Nephron progenitor cell (in vitro differentiated cells): ENCODE measurements around the gene CHST14.

Experiments
- DNase-seq: peaks from one replicate; pipeline ENCODE4 v3.0.0; 2021
- H3K27ac Mint-ChIP-seq: 2 replicates; pipeline ENCODE4 v1.8.0; 2021; ENCODE audit warnings: mild to moderate bottlenecking, moderate library complexity, mixed read lengths
- H3K27me3 Mint-ChIP-seq: 2 replicates; pipeline ENCODE4 v1.8.0; 2021; ENCODE audit warnings: mild to moderate bottlenecking, low read depth, mixed read lengths; ENCODE audit not compliant: poor library complexity
- H3K36me3 Mint-ChIP-seq: 2 replicates; pipeline ENCODE4 v1.8.0; 2021; ENCODE audit warnings: low read depth, mixed read lengths
- H3K4me1 Mint-ChIP-seq: 2 replicates; pipeline ENCODE4 v1.8.0; 2021; ENCODE audit warnings: mixed read lengths
- H3K4me3 Mint-ChIP-seq: 2 replicates; pipeline ENCODE4 v1.8.0; 2021; ENCODE audit warnings: mild to moderate bottlenecking, moderate library complexity, mixed read lengths
- H3K9me3 Mint-ChIP-seq: 2 replicates; pipeline ENCODE4 v1.8.0; 2021; ENCODE audit warnings: mild to moderate bottlenecking, moderate library complexity, mixed read lengths
- CTCF ChIP-seq: fragments of 200-600 bp; sonication (generic); IDR thresholded peaks from 2 replicates; pipeline ENCODE4 v1.5.0; 2021; ENCODE audit warnings: antibody characterized with exemption

Gene CHST14

GRCh38 chr15:40477642-40478327 lies 7.0 kb downstream of the CHST14 start:
- Mint-ChIP-seq H3K27ac (peak overlapping the region; percentile 86), H3K9me3 (peaks cover 5% of the 10 kb centered on the region), H3K4me3 (peak overlapping the region; percentile 61), H3K27me3 (no peaks in the 10 kb centered on the region), H3K4me1 (peaks cover 55% of the 10 kb centered on the region), H3K36me3 (no peaks in the 10 kb centered on the region)
- peak; percentile 17 for DNase-seq
- TF ChIP-seq CTCF = no peak

- no peaks in the 10 kb centered on the region for H3K27me3 Mint-ChIP-seq
- no peak for DNase-seq
- TF ChIP-seq CTCF = no peak
- no peaks in the 10 kb centered on the region for H3K36me3 Mint-ChIP-seq
- H3K27ac Mint-ChIP-seq = no peak overlapping the region
- H3K4me1 Mint-ChIP-seq = peaks cover 50% of the 10 kb centered on the region
- peaks cover 5% of the 10 kb centered on the region for H3K9me3 Mint-ChIP-seq
- H3K4me3 Mint-ChIP-seq = no peak overlapping the region
These were observed 8.2 kb downstream of the CHST14 start for GRCh38 chr15:40479024-40479423.

- H3K36me3 Mint-ChIP-seq = no peaks in the 10 kb centered on the region
- H3K4me3 Mint-ChIP-seq = no peak overlapping the region
- peaks cover 4% of the 10 kb centered on the region for H3K27me3 Mint-ChIP-seq
- H3K9me3 Mint-ChIP-seq = peaks cover 5% of the 10 kb centered on the region
- H3K27ac Mint-ChIP-seq = no peak overlapping the region
- TF ChIP-seq CTCF = no peak
- DNase-seq = no peak
- H3K4me1 Mint-ChIP-seq = peaks cover 37% of the 10 kb centered on the region
These were observed 10.7 kb downstream of the CHST14 start for GRCh38 chr15:40481341-40482074.

- no peak for DNase-seq
- Mint-ChIP-seq H3K27me3 (peaks cover 9% of the 10 kb centered on the region), H3K36me3 (no peaks in the 10 kb centered on the region), H3K9me3 (peaks cover 5% of the 10 kb centered on the region), H3K27ac (no peak overlapping the region), H3K4me3 (no peak overlapping the region), H3K4me1 (peaks cover 20% of the 10 kb centered on the region)
- no peak for TF ChIP-seq CTCF
These were observed 13.1 kb downstream of the CHST14 start for GRCh38 chr15:40483919-40484318.

GRCh38 chr15:40486066-40486770 lies 15.4 kb downstream of the CHST14 start:
- no peak for DNase-seq
- H3K36me3 Mint-ChIP-seq = no peaks in the 10 kb centered on the region
- H3K27ac Mint-ChIP-seq = no peak overlapping the region
- peaks cover 9% of the 10 kb centered on the region for H3K27me3 Mint-ChIP-seq
- H3K4me3 Mint-ChIP-seq = no peak overlapping the region
- peaks cover 11% of the 10 kb centered on the region for H3K4me1 Mint-ChIP-seq
- no peaks in the 10 kb centered on the region for H3K9me3 Mint-ChIP-seq
- TF ChIP-seq CTCF = no peak
